NK-92 (cell line): ENCODE data around the gene BTBD1.
"Not testable (repeated sequence)": the region's sequence is repeated elsewhere in the genome, so short reads cannot be mapped to it uniquely, and the experiment has no call there.

Experiments used
- DNase-seq: peaks from one replicate; lab custom pipeline; 2025; ENCODE audit not compliant: unreplicated experiment; lab: John Stamatoyannopoulos, UW

The BTBD1 gene

GRCh38 chr15:83094583-83094982 is 27.5 kb upstream of the BTBD1 start:
- no peak for DNase-seq

GRCh38 chr15:83092309-83092976 is 25.4 kb upstream of the BTBD1 start:
- no peak for DNase-seq

GRCh38 chr15:83091965-83092308 is 24.9 kb upstream of the BTBD1 start:
- not testable (repeated sequence) for DNase-seq

GRCh38 chr15:83090465-83090864 is 23.4 kb upstream of the BTBD1 start:
- no peak for DNase-seq

GRCh38 chr15:83088876-83089275 is 21.8 kb upstream of the BTBD1 start:
- no peak for DNase-seq

- DNase-seq, result no peak
Measured at GRCh38 chr15:83087576-83087975, 20.5 kb upstream of the BTBD1 start.

- DNase-seq, result not testable (repeated sequence)
Measured at GRCh38 chr15:83085864-83086552, 19.0 kb upstream of the BTBD1 start.

GRCh38 chr15:83085461-83085860 is 18.4 kb upstream of the BTBD1 start:
- DNase-seq, result not testable (repeated sequence)

- DNase-seq, result no peak
Measured at GRCh38 chr15:83082730-83083386, 15.8 kb upstream of the BTBD1 start.

GRCh38 chr15:83081256-83082014 is 14.4 kb upstream of the BTBD1 start:
- DNase-seq, result no peak

GRCh38 chr15:83078712-83079111 is 11.7 kb upstream of the BTBD1 start:
- no peak for DNase-seq

GRCh38 chr15:83077491-83078230 is 10.6 kb upstream of the BTBD1 start:
- no peak for DNase-seq

- DNase-seq, result not testable (repeated sequence)
Measured at GRCh38 chr15:83069211-83069642, 2.2 kb upstream of the BTBD1 start.

- no peak for DNase-seq
Measured at GRCh38 chr15:83068054-83068453, 1.0 kb upstream of the BTBD1 start.

GRCh38 chr15:83067638-83067962 is 548 bp upstream of the BTBD1 start:
- DNase-seq, result no peak

- no peak for DNase-seq
Measured at GRCh38 chr15:83066034-83066733, 868 bp downstream of the BTBD1 start.

GRCh38 chr15:83065431-83065830 is 1.6 kb downstream of the BTBD1 start:
- no peak for DNase-seq

- no peak for DNase-seq
Measured at GRCh38 chr15:83064859-83065258, 2.2 kb downstream of the BTBD1 start.

GRCh38 chr15:83063551-83063950 is 3.5 kb downstream of the BTBD1 start:
- no peak for DNase-seq

GRCh38 chr15:83062768-83063180 is 4.3 kb downstream of the BTBD1 start:
- DNase-seq, result no peak
